Osteoblast (primary cell): ENCODE measurements around the gene CLASP2. TPM values are rescaled to one million over a fixed set of nuclear protein-coding genes. Genes with fewer than 3 reads are reported as not detected.
A peak's percentile ranks its signal among the peaks of the same experiment; 100 is the strongest.

Experiments
- DNase-seq: peaks from one replicate; pipeline ENCODE4 v3.0.0; 2011; ENCODE audit warnings: low spot score, mixed read lengths; ENCODE audit not compliant: insufficient read length; ENCODE audit errors: missing footprints
- H2AFZ ChIP-seq: 2 replicates; pipeline ENCODE4 v1.6.0; 2011; ENCODE audit warnings: mild to moderate bottlenecking, low read length
- H3K27ac ChIP-seq: 2 replicates; pipeline ENCODE4 v1.5.1; 2011; ENCODE audit warnings: mild to moderate bottlenecking, low read depth, low read length, moderate library complexity
- H3K27me3 ChIP-seq: 2 replicates; pipeline ENCODE4 v1.6.0; 2012; ENCODE audit warnings: mild to moderate bottlenecking, control low read depth, inconsistent platforms, low read length, moderate library complexity; ENCODE audit not compliant: insufficient read depth
- H3K36me3 ChIP-seq: 2 replicates; pipeline ENCODE4 v1.5.1; 2011; ENCODE audit warnings: mild to moderate bottlenecking, low read length, control low read depth, moderate library complexity; ENCODE audit not compliant: insufficient read depth
- H3K4me1 ChIP-seq: 2 replicates; pipeline ENCODE4 v1.5.1; 2011; ENCODE audit warnings: mild to moderate bottlenecking, low read length, control low read depth, moderate library complexity; ENCODE audit not compliant: insufficient read depth
- H3K4me2 ChIP-seq: 2 replicates; pipeline ENCODE4 v1.6.0; 2011; ENCODE audit warnings: mild to moderate bottlenecking, low read length; ENCODE audit not compliant: insufficient read depth
- H3K4me3 ChIP-seq: fragments of 200-600 bp; sonication (generic); 3 replicates; pipeline ENCODE4 v1.5.1; 2012; ENCODE audit warnings: mild to moderate bottlenecking, low read length, inconsistent platforms; ENCODE audit not compliant: insufficient read depth
- H3K79me2 ChIP-seq: 2 replicates; pipeline ENCODE4 v1.6.0; 2012; ENCODE audit warnings: mild to moderate bottlenecking, low read length, control low read depth, inconsistent platforms; ENCODE audit not compliant: insufficient read depth
- H3K9me3 ChIP-seq: 2 replicates; pipeline ENCODE4 v1.5.1; 2011; ENCODE audit warnings: low read depth, low read length, control low read depth
- H4K20me1 ChIP-seq: 2 replicates; pipeline ENCODE4 v1.6.0; 2012; ENCODE audit warnings: mild to moderate bottlenecking, low read length, control low read depth; ENCODE audit not compliant: insufficient read depth
- total RNA-seq: library from RNA; depleted of rRNA; stranded (reverse); fragments of >200 nt; gene quantifications from 2 replicates; pipeline ENCODE4 v1.2.3, GENCODE V29; 2012
- TF ChIP-seq, protein P1 (sequence below): IDR thresholded peaks from 2 replicates; pipeline ENCODE4 v1.5.1; 2011; ENCODE audit warnings: mild to moderate bottlenecking, low read depth, low read length, moderate library complexity; ENCODE audit errors: extremely low read depth

The CLASP2 gene
- total RNA-seq, 1 donor: 52.1 TPM

DNA sequence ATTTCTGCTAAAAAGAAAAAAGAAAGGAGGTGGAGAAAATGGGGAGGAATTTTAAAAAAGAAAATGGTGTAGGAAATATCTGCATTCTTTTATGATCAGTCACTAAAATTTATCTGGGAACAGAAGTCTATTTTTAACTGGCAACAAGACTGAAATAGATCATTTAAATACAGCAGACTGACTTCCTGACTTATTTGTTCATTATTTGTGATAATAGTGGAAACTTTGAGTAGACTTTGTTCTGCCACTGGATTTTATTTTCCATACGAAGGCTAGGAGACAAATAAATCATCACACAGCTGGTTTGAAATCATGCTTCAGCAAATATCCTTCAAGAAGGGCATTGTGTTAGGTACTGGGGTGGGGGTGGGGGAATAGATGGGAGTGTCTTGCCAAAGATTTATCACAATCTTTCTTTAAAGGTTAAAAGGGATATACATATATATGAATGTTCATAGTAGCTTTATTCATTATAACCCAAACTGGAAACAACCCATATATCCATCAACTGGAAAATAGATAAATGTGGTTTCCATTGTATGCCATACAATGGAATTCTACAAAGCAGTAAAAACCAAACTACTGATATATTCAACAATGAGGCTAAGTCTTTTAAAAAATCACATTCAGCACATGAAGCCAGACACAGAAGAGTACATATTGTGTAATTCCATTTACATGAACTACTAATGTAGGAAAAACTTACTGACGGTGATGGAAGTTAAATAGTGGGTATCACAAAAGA is 4.7 kb upstream of the CLASP2 start:
- DNase-seq: no peak
- peak overlapping the region; percentile 27 for H3K4me2 ChIP-seq
- peak overlapping the region; percentile 57 for H3K27ac ChIP-seq
- H3K36me3 ChIP-seq: no peaks in the 10 kb centered on the region
- peak overlapping the region; percentile 35 for H2AFZ ChIP-seq
- H4K20me1 ChIP-seq: no peaks in the 10 kb centered on the region
- no peaks in the 10 kb centered on the region for H3K27me3 ChIP-seq
- H3K4me3 ChIP-seq: no peak overlapping the region
- TF ChIP-seq, protein P1, sequence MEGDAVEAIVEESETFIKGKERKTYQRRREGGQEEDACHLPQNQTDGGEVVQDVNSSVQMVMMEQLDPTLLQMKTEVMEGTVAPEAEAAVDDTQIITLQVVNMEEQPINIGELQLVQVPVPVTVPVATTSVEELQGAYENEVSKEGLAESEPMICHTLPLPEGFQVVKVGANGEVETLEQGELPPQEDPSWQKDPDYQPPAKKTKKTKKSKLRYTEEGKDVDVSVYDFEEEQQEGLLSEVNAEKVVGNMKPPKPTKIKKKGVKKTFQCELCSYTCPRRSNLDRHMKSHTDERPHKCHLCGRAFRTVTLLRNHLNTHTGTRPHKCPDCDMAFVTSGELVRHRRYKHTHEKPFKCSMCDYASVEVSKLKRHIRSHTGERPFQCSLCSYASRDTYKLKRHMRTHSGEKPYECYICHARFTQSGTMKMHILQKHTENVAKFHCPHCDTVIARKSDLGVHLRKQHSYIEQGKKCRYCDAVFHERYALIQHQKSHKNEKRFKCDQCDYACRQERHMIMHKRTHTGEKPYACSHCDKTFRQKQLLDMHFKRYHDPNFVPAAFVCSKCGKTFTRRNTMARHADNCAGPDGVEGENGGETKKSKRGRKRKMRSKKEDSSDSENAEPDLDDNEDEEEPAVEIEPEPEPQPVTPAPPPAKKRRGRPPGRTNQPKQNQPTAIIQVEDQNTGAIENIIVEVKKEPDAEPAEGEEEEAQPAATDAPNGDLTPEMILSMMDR: no peak
- no peaks in the 10 kb centered on the region for H3K9me3 ChIP-seq
- peaks cover 12% of the 10 kb centered on the region for H3K4me1 ChIP-seq
- no peaks in the 10 kb centered on the region for H3K79me2 ChIP-seq

DNA sequence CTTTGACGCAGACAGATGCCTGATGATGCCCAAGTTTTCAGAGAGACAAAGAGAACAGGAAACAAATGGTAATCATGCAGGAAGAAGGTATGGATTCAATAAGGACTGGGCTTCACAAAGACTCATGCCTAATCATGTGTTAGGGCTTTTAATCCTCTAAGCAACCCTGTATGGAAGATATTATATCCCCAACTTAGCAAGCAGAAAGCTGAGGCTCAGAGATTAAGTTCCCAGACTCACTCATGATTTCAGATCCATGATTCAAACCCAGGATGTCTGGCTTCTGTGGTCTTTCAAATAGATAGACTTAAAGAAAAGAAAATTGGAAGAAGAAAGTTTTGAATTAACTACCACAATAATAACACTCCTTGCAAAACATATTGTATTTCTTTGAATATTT is 4.1 kb upstream of the CLASP2 start:
- no peak for DNase-seq
- no peak overlapping the region for H3K4me3 ChIP-seq
- H3K27ac ChIP-seq: peak overlapping the region; percentile 57
- peaks cover under 1% of the 10 kb centered on the region for H3K79me2 ChIP-seq
- peaks cover 12% of the 10 kb centered on the region for H3K4me1 ChIP-seq
- no peaks in the 10 kb centered on the region for H3K9me3 ChIP-seq
- TF ChIP-seq, protein P1: no peak
- no peaks in the 10 kb centered on the region for H3K27me3 ChIP-seq
- H3K4me2 ChIP-seq: peak overlapping the region; percentile 39
- no peaks in the 10 kb centered on the region for H4K20me1 ChIP-seq
- peak overlapping the region; percentile 85 for H2AFZ ChIP-seq
- H3K36me3 ChIP-seq: no peaks in the 10 kb centered on the region

DNA sequence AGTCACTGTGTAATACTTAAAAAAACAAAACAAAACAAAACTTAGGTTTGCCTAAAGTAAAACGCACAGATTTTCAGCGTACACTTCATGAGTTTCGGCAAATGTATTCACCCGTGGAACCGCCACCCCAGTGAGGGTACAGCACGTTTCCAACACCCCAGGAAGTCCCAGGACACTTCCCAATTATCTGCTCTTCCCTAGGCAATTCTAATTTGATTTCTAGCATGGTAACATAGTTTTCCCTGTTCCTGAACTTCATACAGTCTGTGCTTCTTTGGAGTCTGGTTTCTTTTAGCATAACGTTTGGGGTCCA is 497 bp upstream of the CLASP2 start:
- H4K20me1 ChIP-seq: no peaks in the 10 kb centered on the region
- peaks cover 22% of the 10 kb centered on the region for H3K4me1 ChIP-seq
- H2AFZ ChIP-seq: peak overlapping the region; percentile 95
- H3K27me3 ChIP-seq: no peaks in the 10 kb centered on the region
- peaks cover 36% of the 10 kb centered on the region for H3K79me2 ChIP-seq
- H3K4me3 ChIP-seq: peak overlapping the region; percentile 87
- peak overlapping the region; percentile 91 for H3K27ac ChIP-seq
- H3K9me3 ChIP-seq: no peaks in the 10 kb centered on the region
- no peaks in the 10 kb centered on the region for H3K36me3 ChIP-seq
- TF ChIP-seq, protein P1: no peak
- H3K4me2 ChIP-seq: peak overlapping the region; percentile 100
- peak; percentile 23 for DNase-seq

DNA sequence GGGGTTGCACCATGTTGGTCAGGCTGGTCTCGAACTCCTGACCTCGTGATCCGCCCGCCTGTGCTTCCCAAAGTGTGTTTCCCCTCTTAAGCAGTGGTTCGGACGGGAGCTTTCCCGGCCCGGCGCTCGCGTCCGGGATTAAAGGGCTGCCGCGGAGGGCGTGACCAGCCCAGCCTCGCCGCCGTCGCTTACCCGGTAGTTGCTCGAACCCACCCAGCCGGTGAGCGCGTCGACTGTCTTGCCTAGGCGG is 513 bp downstream of the CLASP2 start:
- H2AFZ ChIP-seq: peak overlapping the region; percentile 95
- TF ChIP-seq, protein P1: no peak
- H3K27me3 ChIP-seq: no peaks in the 10 kb centered on the region
- H3K27ac ChIP-seq: peak overlapping the region; percentile 91
- H3K9me3 ChIP-seq: no peaks in the 10 kb centered on the region
- peaks cover 46% of the 10 kb centered on the region for H3K79me2 ChIP-seq
- no peaks in the 10 kb centered on the region for H4K20me1 ChIP-seq
- peak overlapping the region; percentile 87 for H3K4me3 ChIP-seq
- H3K4me2 ChIP-seq: peak overlapping the region; percentile 100
- H3K4me1 ChIP-seq: peaks cover 15% of the 10 kb centered on the region
- H3K36me3 ChIP-seq: no peaks in the 10 kb centered on the region
- peak; percentile 85 for DNase-seq
